ENCODE data around the gene ZNF784. TPM values are rescaled to one million over a fixed set of nuclear protein-coding genes. Genes with fewer than 3 reads are reported as not detected.

Gene ZNF784
- total and polyA plus RNA-seq, 2 of the 13 experiments (the other 11 are each of a cell fraction or from before 2014, with no cell fraction given) = 4.1 to 4.2 TPM

- TF ChIP-seq MAFG (CRISPR knock-in tag; IDR thresholded peaks at IDR 0.05) (no peak), ZNF577 (CRISPR knock-in tag; IDR thresholded peaks at IDR 0.05; ENCODE audit: borderline replicate concordance, low read depth) (no peak), ZBTB33 (CRISPR knock-in tag; IDR thresholded peaks at IDR 0.05) (peak; percentile 82), ZNF800 (CRISPR knock-in tag; IDR thresholded peaks at IDR 0.05) (no peak), FOXC1 (CRISPR knock-in tag; IDR thresholded peaks at IDR 0.05; ENCODE audit: borderline replicate concordance) (no peak), GABPB1 (CRISPR knock-in tag; IDR thresholded peaks at IDR 0.05) (peak; percentile 39)
Measured at GRCh38 chr19:55638864-55639359, 14.5 kb upstream of the ZNF784 start (continued).

GRCh38 chr19:55637534-55637933 is 13.2 kb upstream of the ZNF784 start:
- peaks cover 33% of the 10 kb centered on the region for H3K79me2 ChIP-seq (ENCODE audit: insufficient read depth, low read length)
- H3K4me3 ChIP-seq (replicated peaks in 1 of 3; ENCODE audit: insufficient read depth in 1 of 3, low read depth in 2 of 3, low read length in 3 of 3) = no peak overlapping the region
- POLR2A ChIA-PET = interaction anchor here (0.7 to 3.3 kb wide), 4 partner anchors 10 to 38 kb away, joined by 3 to 15 read pairs (median 8); partner anchors contain the start of genes FIZ1, U2AF2 and ZNF784
- no peaks in the 10 kb centered on the region; a peak in 1 of 5 replicates for H3K27me3 ChIP-seq (ENCODE audit: control insufficient read depth in 1 of 2, insufficient read depth in 2 of 2, low read length in 2 of 2)
- intact Hi-C loops (cut with micrococcal nuclease; ENCODE audit: unreplicated experiment) = loop anchor here (10.0 kb wide), 1 partner anchor 53 kb away; the partner anchor contains the start of gene ZNF579
- no peak for DNase-seq (ENCODE audit: low spot score)
- H3K9me3 ChIP-seq (ENCODE audit: low read length) = no peaks in the 10 kb centered on the region
- no peaks in the 10 kb centered on the region for H4K20me1 ChIP-seq (ENCODE audit: insufficient read depth, low read length)
- no TSS peak for BruUV-seq (replicated peaks)
- no peak overlapping the region for H3K27ac ChIP-seq (ENCODE audit: extremely low read length, insufficient read depth, low read length)
- no peaks in the 10 kb centered on the region for H3K36me3 ChIP-seq (replicated peaks in 1 of 2; ENCODE audit: control insufficient read depth in 1 of 2, insufficient read depth in 2 of 2, low read length in 2 of 2)
- H3K9ac ChIP-seq (ENCODE audit: insufficient read depth, low read depth, low read length) = no peak overlapping the region
- 76% methylated on average over 8 of the region's 11 CpGs for WGBS (ENCODE audit: low lambda C conversion rate)
- in situ Hi-C loops (cut with HindIII; ENCODE audit: extremely low pct_ligation_motif_present, low pct_unique_long_range_greater_than_20kb) = no loop called here
- H2AFZ ChIP-seq (ENCODE audit: low read length) = no peak overlapping the region
- no peak overlapping the region; the same call in 1 of the 2 replicates for H3K4me2 ChIP-seq (ENCODE audit: low read depth, low read length)
- TF ChIP-seq SMAD1 (CRISPR knock-in tag; IDR thresholded peaks at IDR 0.05; ENCODE audit: borderline replicate concordance, low read depth) (no peak), ZNF577 (CRISPR knock-in tag; IDR thresholded peaks at IDR 0.05; ENCODE audit: borderline replicate concordance, low read depth) (no peak), ZBTB33 (CRISPR knock-in tag; IDR thresholded peaks at IDR 0.05) (peak; percentile 55; the same call in 1 of the 2 replicates), ZNF737 (CRISPR knock-in tag; IDR thresholded peaks at IDR 0.05; ENCODE audit: borderline replicate concordance) (no peak), RBFOX2 (IDR thresholded peaks at IDR 0.05; ENCODE audit: low read depth, low read length) (0 out of 2 replicates have a peak, but pooled peaks have one; percentile 21), ZNF331 (CRISPR knock-in tag; IDR thresholded peaks at IDR 0.05) (no peak), ZNF503 (CRISPR knock-in tag; IDR thresholded peaks at IDR 0.05) (no peak)
- H3K4me1 ChIP-seq (ENCODE audit: insufficient read depth, low read length) = peaks cover 47% of the 10 kb centered on the region
- ATAC-seq = no peak
- CTCF ChIA-PET (ENCODE audit: low intra/inter-chr PET ratio, low total read pairs) = no interaction called here
- no peak for FAIRE-seq

All from HepG2 (cell line).